Medulla oblongata (tissue), 1 donor: ENCODE results near the gene PLIN1.
"Not testable (repeated sequence)": the region's sequence is repeated elsewhere in the genome, so short reads cannot be mapped to it uniquely, and the experiment has no call there.

ENCODE experiments used
- DNase-seq: peaks from one replicate; pipeline ENCODE4 v3.0.0-alpha.2; 2015; ENCODE audit errors: extremely low spot score

PLIN1 gene, protein sequence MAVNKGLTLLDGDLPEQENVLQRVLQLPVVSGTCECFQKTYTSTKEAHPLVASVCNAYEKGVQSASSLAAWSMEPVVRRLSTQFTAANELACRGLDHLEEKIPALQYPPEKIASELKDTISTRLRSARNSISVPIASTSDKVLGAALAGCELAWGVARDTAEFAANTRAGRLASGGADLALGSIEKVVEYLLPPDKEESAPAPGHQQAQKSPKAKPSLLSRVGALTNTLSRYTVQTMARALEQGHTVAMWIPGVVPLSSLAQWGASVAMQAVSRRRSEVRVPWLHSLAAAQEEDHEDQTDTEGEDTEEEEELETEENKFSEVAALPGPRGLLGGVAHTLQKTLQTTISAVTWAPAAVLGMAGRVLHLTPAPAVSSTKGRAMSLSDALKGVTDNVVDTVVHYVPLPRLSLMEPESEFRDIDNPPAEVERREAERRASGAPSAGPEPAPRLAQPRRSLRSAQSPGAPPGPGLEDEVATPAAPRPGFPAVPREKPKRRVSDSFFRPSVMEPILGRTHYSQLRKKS

DNA sequence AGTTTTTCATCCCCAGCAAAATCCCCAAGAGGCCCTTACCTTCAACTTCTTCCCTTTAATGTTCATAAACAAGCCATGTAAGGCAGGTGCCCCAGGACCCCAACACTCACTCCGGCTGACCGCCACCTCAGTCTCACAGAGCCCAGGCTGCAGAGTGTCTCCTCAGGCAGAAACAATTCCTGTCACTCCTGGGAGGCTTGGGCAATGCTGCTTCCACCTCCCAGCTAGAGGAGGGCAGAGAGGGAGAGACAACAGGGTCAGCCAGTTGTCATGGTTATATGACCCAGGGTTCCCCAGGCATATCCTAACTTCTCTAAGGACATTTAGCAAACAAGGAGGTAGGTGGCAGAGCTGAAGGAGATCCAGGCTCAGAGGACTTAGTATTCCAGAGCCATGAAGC, at the start of gene PLIN1:
TSS of gene PLIN1 (minus strand) at position 156 of the 400 bp plus-strand sequence. CDS start 1,878 bp downstream, outside the sequence.
- DNase-seq = no peak

DNA sequence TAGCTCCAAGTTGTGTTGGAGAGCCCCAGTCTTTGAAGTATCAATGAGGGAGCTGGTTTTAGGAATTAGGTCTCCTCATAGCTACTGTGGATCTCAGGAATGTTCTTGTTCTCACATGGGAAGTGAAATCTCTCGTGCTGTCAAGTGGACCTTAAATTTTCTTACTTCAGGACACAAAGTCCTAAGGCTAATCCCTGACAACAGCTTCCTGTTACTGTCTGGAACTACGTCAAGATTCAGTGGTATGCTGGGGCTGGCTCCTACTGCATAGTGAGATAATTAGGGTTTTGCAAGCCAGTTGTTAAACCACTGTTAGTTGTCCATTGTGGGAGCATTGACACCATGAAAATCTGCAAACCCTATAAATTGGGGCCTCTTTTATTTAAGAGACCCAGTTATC, 49.1 kb upstream of the PLIN1 start:
- no peak for DNase-seq

DNA sequence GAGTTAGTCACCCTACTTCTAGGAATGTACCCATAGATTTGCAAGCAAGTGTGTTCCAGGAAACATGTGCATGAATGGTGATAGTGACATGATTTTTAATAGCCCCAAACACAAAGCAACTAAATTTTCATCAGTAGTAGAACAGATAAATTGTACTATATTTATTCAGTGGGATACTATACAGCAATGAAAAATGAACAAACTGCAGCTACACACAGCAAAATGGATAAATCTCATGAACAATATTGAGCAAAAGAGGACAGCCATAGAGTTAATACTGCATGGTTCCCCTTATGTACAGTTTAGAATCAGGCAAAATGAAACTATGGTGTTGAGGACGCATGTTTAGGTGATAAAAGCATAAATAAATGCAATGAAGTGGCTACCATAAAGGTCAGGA, 45.9 kb upstream of the PLIN1 start:
- DNase-seq = no peak

DNA sequence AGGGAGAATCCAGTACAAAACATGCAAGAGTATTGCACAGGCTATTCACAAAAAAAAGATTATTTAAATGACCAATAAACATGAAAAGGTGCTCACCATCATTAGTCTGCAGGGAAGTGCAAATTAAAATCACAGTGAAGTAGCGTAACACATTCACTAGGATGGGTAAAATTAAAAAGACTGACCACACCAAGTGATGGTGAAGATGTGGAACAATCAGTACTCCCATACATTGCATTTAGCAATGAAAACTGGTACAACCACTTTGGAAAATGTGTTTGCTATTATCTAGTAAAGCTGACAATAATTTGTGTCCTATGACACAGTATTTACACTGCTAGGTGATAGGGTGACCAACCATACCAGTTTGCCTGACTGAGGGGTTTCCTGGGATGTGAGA, 45.5 kb upstream of the PLIN1 start:
- no peak for DNase-seq

DNA sequence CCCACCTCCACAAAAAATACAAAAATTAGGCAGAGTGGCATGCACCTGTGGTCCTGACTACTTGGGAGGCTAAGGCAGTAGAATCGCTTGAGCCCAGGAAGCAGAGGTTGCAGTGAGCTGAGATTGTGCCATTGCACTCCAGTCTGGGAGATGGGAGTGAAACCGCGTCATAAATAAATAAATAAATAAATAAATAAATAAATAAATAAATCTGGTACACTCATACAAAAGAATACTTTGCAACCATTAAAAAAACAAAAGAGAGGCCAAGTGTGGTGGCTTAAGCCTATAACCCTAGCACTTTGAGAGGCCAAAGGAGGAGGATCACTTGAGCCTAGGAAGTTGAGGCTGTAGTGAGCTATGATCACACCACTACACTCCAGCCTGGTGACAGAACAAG, 43.9 kb upstream of the PLIN1 start:
- DNase-seq = no peak

DNA sequence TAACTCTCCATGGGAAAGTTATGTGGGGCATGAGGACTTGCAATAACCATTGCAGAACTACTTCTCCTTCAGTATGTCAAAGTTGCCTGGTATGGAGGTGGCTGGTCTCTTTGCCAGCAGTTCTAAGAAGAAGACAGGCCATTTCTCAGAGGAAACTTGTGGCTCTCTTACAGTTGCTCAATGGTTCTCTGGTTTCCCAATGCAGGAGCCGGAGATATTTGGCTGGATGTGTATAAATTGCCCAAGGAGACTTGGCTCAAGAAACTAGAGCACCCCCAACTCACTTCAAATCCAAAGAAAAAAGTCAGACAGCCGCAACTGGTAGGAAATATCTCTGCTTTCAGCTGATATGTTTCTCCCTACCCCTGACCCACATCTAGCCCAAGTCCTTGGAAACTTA, 35.6 kb upstream of the PLIN1 start:
- no peak for DNase-seq

DNA sequence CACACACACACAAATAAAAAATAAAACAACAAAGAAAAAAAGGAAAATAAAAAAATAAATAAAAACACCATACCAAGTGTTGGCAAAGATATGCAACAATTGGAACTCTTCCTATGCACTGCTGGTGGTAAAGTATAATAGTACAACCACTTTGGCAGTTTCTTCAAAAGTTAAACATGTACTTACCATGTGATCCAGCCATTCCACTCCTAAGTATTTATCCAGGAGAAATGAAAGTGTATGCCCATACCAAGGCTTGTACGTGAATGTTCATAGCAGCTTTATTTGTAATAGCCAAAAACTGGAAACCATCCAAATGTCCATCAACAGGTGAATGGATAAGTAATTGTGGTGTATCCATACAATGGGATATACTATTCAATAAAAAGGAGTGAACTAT, 28.4 kb upstream of the PLIN1 start:
- DNase-seq = no peak

DNA sequence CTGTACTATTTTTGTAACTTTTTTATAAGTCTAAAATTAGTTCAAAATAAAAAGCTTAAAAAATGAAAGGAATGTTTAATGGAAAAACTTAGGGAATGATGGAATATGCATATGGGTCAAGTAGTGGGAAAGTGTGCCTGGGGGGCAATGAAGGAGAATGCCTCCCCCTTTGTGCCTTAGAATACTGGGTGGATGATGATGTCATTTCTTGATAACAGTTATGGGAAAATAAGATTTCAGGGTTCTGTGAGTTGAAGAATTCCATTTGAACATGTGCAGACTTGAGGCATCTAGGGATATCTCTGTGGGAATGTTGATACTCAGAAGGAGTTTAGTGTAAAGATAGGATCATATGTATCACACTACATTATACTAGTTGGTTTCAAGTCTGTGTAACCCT, 25.2 kb upstream of the PLIN1 start:
- no peak for DNase-seq

DNA sequence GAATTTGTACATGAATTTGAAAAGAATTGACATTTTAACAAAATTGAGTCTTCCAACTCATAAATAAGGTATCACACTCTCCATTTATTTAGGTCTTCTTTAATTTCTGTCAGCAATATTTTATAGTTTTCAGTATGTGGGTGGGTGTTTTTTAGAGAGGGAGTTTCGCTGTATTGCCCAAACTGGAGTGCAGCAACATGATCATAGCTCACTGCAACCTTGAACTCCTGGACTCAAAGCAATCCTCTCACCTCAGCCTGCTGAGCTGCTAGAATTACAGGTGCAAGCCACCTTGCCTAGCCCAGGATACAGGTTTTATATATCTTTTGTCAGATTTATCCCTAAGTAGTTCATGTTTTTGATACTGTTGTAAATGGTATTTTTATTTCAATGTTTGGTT, 16.0 kb upstream of the PLIN1 start:
- no peak for DNase-seq

DNA sequence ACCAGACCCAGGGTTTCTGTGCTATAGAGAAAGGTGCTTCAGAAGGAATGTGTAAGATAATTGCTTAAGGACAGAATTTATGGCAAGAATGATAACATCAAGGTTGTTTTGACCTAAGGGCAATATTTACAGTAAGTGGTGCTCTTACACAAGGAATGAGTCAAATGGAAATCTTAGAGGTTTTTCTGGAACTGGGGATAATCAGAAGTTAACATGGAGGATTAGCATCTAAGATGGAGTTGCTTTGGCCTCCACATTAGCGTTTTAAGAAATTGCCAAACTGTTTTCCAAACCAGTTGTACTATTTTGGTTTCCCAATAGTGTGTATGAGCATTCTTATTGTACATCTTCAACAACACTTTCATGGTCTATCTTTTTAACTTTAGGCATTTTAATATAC, 14.5 kb upstream of the PLIN1 start:
- DNase-seq = no peak

DNA sequence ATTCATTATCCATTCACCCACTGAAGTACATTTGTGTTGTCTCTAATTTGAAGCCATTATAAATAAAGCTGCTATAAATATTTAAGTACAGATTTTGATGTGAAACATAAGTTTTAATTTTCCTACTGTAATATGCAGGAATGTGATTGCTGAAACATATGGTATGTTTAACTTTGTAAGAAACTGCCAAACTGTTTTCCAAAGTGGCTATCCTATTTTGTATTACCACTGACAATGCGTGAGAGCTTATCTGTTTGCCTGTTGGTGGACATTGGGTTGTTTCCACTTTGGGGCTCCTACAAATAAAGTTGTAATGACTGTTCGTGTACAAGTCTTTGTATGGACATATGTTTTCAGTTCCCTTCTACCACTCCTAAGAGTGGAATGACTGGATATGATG, 13.9 kb upstream of the PLIN1 start:
- DNase-seq = no peak

DNA sequence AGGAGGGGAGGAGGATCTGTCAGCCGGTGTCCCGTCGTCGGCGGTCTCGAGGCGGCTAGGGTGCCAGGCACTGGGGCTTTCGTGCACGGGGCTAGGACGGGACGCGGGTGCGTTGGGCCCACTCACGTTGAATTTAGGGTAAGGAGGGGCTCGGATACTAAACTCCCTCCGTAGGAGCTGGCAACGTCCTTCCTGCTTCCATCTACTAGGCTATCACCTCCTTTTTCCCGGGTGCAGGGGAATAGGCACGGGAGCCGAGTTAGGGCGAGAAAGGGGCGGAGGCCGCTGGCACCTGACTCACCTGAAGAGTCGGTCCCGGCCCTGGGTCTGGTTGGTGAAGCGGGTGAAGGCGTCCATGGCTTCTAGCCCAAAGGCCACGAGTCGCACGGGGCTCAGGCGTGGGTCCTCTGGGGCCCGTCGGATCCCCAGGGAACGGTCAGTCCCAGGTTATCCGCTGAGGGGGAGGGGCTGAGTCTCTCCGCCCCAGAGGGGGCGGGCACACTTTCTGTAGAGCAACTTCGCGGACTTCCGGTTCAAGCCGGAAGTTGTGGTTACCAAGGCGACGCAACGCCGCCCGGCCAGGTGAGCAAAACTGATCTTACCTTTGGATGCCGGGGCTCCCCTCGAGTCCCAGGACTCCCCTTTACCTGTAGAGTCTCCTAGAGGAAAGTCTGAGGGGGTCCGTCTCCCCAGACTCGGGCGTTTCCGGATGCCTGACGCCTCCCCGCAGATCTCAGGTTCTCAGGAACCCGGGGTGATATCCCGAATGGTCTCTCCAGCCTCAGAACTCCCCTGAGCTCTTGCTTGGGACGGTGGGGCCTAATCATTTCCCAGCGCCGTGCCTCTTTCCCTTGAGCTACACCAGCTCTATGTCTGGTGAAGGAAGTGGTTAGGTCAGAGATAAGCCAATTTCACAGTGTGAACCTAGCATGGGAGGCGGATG, 11.4 kb upstream of the PLIN1 start, which contains the start of the genes PEX11A and WDR93:
TSS of gene PEX11A (minus strand) at position 479 of the 943 bp plus-strand sequence. CDS start at position 357, 122 bp downstream.
TSS of gene WDR93 (plus strand) at position 536 of the 943 bp plus-strand sequence. CDS start 10,936 bp downstream, outside the sequence.
- DNase-seq = peak; percentile 76

DNA sequence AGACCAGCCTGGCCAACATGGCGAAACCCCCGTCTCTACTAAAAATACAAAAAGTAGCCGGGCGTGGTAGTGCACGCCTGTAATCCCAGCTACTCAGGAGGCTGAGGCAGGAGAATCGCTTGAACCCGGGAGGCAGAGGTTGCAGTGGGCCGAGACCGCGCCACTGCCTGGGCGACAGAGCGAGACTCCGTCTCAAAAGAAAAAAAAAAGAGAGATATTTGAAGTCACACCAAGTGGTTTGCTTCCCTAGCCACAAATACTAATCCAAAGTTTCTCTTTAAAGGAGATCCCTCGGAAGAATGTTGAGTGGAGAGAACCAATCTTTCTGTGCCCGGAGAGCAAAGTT, 10.7 kb upstream of the PLIN1 start:
- not testable (repeated sequence) for DNase-seq

DNA sequence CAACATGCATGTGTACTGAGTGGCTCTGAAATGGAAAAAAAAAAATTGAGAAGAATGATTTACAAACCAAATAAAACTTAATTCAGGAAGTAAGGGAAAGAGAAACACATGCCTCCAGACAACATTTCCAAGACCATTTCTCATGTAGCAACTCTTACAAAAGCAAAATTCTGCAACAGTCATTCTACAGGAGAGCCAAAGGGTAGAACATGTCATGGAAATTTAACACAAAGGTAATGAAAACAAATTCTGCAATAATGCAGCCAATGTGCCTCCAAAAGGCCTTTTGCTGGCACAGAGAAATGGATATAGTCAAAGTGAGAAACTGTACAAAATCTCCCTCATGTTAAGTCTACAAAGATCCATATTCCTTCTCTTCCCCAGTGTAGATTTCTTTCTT, 7.4 kb upstream of the PLIN1 start:
- no peak for DNase-seq

DNA sequence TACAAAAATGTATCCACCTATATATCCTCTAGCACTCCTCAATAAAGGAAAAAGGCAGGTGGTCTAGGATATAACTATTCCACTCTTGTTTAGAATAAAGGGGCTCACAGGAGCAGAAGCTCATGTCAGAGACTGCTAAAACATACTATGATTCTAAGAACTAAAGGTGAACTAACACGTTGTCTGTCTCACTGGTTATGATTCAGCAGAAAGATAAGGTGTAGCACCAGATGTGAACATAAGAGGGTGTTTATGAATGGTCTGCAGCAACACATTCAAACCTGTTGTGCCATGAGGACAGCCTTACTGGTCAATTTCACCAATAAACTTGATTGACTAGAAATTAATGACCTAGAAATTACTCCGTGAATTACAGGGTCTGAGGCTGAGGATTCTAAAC, 6.8 kb upstream of the PLIN1 start:
- no peak for DNase-seq

DNA sequence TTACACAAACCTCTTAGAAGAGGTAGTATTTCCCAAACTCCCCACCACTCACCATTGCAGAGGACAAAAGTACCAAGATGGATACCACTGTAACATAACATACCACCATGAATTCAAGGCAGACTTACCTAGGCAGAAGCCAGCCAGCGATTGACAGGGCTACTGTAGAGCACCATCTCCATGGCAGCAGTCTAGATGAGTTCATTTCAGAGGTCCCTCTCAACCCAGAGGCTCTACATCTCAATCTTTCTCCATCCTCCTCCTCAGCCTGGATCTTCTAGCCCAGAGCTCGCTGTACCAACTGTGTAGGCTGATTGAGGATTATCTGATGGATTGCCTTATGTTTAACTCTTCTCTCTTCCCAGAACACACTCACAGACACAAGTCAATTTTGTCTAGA, 2.0 kb upstream of the PLIN1 start:
- no peak for DNase-seq

DNA sequence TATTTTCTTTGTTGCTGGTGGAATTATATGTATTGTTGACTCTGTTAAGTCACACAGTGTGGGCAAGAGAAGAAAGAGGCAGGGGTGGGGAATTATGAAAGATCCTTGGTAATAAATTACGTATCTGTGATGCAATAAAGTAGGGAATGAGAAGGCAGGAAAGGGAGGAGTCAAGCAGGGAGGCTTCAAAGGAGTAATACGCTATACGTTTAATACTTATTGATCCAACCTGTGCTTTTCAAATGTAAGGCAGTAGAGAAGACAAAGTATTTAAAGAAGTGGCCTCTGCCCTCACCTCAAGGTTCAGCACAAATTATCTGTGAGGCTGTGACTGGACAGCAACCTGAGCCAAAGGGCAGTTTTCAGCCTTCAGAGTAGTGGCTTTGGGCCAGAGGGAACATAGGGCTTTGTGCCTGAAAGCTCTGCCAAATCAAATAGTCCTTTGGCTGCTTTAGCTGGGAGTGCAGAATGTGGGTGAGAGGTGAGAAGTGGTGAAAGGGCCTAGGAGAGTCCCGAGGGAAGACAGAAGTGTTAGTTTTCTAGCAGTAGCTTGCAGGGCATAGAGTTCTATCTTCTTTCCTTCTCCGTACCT, 1.2 kb upstream of the PLIN1 start:
- peak; percentile 80 for DNase-seq

DNA sequence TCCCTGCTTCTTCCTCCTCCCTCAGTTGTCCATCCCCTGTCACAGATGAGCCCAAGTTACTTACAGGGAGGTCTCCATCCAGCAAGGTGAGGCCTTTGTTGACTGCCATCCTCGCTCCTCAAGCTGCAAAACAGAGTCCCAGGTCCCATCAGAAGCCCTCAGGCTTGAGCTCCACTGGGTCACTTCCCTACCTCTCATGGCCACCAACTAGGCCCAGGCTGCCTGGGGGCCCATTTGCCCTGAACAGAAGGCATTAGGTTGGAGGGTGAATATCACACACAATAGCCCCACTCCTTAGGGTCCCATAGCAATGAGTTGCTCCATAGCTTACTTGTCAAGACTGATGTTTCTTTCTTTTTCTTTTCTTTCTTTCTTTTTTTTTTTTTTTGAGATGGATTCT, 1.8 kb downstream of the PLIN1 start:
- no peak for DNase-seq

DNA sequence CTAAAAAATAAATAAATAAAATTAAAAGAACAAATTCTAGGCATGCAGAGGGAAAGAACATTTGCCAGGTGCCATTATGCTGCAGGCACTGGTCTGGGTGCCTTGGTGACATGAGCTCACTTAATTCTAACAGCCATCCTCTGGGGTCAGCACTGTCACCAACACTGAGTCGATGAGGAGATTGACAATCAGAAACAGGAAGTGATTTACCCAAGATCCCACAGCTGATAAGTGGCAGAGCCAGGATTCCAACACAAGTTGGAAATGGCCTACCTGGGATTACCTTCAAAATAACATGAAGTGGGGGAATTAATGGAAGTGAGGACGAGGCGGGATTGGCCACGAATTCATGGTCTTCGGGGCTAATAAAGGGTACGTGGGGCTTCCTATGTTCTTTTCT, 3.6 kb downstream of the PLIN1 start:
- DNase-seq = no peak

DNA sequence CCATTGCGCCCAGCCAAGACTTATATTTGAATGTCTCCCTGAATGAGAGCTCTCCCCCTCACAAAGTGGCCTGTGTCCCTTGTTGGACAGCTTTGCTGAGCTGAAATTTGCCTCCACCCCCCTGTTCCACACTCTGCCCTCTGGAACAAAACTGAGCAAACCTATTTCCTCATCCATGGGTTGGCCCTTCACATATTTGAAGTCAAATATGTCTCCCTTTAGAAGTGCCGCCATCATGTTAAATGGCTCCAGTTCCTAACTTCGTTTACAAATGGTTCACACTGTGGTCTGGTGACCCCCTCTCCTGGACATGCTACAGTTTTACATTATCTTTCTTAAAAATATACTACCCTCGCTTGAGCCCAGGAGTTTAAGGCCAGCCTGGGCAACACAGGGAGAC, 4.6 kb downstream of the PLIN1 start:
- no peak for DNase-seq

DNA sequence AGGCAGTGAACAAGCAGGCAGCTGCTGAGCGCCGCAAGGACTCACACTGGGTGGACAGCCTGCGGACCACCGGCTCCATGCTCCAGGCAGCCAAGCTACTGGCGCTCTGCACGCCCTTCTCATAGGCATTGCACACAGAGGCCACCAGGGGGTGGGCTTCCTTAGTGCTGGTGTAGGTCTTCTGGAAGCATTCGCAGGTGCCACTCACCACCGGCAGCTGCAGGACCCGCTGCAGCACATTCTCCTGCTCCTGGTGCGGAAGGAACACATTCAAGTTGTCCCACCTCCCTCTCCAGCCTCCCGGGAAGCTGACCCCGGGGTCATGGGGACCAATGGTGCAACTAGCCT, 6.0 kb downstream of the PLIN1 start:
- DNase-seq = no peak
